GM04504 (cell line): Measurements from ENCODE around the gene LINGO3.

ENCODE experiments used
- DNase-seq: peaks from one replicate; pipeline ENCODE4 v3.0.0-alpha.2; 2012; ENCODE audit warnings: low read depth

LINGO3 gene

GRCh38 chr19:2261438-2262172 is 46.3 kb downstream of the LINGO3 start:
- DNase-seq, result no peak

GRCh38 chr19:2260341-2260805 is 47.6 kb downstream of the LINGO3 start:
- DNase-seq, result no peak

DNA sequence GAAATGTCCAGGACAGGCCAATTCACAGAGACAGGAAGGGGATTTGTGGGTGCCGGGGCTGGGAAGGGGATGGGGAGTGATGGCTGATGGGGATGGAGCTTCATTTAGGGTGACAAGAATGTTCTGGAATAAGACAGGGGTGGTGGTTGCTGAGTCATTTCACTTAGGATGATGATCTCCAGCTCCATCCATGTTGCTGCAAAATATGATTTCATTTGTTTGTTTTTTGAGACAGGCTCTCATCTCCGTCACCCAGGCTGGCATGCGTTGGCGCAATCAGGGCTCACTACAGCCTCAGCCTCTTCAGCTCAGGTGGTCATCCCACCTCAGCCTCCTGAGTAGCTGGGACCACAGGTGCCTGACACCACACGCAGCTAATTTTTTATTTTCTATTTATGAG is 48.6 kb downstream of the LINGO3 start:
- no peak for DNase-seq
